ENCODE data around the gene SGCA.

SGCA gene

DNA sequence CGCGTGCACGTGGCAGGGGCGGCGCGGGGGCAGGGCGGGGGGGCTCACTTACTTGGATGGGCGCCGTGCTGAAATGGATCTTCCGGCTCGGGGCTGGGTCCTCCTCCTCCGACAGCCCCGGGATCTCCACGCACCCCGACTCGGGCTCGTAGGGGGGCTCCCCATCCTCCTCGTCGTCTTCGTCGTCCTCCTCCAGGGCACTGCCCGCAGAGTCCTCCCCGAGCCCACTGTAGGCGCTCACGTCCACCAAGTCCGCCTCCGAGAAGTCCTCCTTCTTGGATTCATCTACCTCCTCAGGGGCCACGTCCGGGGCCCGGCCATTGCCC lies 16.8 kb upstream of the SGCA start:
- in situ Hi-C loops (cut with MboI; ENCODE audit: low sequenced_read_pairs): no loop called here

DNA sequence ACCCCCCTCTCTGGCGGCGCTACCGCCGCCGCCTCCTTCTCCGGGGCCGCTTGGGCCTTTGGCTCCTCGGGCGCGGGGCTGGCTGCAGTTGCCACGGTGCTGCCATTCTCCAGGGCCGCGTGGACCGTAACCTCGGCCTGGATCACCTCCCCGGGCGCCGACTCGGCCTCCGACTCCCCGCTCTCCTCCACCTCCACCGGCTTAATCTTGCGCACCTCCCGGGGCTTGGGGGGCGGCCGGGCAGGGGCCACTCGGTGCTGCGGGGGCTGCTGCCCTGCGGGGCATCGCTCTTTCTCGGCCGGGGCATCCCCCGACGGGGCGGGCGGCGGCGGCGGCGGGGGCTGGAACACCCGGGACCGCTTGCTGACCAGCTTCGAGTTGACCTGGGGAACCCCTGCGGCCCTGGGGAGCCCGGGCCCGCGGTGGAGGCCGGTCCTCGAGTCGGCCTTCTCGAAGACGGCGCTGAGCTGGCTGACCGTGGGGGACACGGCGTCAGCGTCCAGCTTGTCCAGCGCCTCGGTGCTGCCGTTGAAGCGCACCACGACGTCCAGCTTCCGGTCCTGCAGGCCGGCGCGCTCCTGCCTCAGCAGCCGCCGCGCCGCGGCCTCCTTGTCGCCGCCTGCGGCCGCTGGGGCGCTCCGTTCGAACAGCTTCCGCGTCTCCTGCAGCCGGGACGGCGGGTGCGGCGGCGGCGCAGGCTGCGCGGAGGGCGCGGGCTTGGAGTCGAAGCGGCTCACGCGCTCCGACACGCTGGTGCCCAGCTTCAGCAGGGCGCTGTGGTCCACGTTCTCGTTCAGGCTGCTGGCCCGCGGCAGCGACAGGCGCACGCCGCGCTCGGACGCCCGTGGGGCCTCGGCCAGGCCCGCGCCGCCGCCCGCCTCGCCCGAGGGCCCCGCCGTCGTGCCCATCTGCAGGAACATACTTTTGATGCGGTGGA lies 16.1 kb upstream of the SGCA start:
- in situ Hi-C loops (cut with MboI; ENCODE audit: low sequenced_read_pairs): no loop called here

DNA sequence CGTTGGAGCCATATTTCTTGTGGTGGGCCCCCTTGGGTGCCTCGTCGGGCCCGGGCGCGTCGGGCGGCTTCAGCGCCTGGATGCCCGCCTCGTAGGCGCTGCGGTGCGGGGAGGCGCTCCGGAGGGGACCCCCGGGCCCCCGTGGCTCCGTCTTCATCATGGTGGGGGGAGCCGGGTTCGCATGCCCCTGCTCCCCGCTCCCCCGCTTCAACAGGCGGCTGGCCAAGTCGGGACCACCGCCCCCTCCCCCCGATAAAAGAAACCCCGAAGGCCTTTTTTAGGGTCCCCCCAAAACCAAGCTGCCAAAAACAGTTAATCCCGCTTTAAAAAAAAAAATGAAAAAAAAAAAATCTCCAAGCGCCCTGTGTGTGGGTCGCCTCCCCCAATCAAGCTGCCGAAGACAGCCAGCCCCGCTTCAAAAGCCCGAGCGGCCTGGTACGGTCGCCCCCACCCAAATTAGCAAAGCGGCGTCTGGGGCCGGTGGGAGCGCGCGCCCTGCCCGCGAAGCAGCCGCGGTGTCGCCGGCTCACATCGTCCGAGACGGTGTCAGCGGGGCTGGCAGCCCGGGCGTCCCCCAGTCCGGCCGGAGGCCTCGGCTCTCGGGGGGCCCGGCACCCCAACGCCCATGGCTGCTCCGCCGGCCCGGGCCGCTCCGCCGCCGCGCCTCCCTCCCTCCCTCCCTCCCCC lies 15.3 kb upstream of the SGCA start, which contains the start of gene PPP1R9B:
Gene PPP1R9B (minus strand): TSS at position 324 of the 687 bp plus-strand sequence. CDS start 164 bp downstream, at position 160.
- in situ Hi-C loops (cut with MboI; ENCODE audit: low sequenced_read_pairs): no loop called here

DNA sequence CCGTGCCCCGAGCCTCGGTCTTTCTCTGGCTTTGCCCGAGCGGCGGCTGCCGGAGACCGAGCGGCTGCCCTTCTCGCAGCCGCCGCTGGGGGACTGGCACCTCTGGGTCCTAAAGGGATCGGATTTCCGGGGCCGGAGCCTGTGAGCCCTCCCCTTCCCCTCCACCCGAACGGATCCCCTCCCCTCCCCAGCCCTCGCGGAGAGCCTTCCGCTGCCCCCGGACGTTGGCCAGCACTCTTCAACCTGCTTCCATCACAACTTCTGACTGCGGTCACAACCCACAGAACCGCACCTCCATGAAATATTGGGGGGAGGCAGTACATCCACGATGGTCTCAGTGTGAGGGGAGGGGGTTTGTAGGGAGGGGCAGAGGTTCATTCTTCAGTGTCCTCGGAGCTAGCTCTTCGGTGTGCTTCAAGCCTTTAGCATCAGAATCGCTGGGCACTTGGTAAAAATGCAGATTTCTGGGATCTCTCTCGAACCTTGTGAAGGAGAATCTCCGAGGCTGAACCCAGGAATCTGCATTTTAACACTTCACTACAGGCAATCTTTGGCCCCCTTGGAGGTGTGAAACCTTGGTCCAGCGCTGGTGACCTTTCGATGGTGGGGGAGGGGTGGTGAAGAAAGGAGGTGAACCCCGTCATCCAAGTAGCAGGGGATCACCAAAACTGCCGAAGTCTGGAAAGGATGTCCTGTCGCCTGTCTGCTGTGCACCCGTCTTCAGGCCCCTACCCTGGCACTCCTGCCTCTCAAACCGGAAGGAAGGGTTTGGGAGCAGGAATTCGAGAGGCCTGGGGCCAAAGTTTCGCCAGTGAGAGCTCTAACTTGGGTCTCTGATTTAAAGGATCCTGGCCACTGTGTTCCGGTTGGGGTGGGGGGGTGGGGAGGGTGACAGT lies 14.5 kb upstream of the SGCA start:
- in situ Hi-C loops (cut with MboI; ENCODE audit: low sequenced_read_pairs): no loop called here

DNA sequence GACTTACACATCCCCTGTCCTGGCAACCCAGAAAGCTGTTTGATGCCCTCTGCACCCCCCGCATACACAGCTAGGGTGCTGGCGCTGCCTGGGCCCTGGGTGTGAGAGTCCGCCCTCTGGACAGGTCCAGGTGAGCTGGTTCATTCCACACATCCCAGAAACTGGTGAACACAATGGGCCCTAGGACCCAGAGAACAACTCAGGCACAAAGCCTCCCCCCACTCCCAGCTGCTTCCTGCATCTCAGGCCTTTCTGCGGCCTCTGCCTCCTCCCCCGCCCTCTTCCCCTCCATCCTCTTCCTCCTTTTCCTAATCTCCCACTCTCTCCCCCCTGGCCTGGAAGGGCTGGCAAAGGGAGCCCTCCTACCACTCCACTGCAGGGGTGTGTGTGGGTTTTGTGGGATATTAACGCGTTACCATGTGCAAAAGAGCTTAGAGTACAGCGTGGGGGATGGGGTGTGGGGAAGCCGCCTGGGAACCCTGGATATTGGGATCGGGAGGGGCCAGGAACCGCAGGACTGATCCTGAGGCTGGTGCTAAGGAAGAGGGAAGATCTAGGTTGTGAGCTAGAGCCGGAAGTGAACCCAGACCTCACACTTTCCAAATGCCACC lies 13.8 kb upstream of the SGCA start:
- in situ Hi-C loops (cut with MboI; ENCODE audit: low sequenced_read_pairs): no loop called here

DNA sequence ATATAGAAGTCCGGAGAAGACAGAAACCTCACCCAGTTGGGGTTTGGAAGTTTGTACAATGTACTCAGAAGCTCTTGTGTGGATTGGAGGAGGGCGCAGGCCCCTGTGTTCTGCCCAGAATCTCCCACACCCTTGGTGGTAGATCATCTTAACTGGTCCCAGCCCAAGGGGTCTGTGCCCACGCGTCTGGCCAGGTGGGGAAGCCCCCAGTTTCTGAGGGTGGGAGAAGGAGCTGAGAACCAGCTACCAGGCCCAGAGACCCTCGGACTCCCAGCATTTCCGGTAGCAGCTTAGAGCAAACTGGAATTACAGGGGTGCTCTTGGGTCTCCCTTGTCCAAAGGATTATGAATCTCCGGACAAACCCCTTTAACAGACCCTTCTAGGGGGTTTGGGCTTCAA lies 13.1 kb upstream of the SGCA start:
- in situ Hi-C loops (cut with MboI; ENCODE audit: low sequenced_read_pairs): no loop called here

DNA sequence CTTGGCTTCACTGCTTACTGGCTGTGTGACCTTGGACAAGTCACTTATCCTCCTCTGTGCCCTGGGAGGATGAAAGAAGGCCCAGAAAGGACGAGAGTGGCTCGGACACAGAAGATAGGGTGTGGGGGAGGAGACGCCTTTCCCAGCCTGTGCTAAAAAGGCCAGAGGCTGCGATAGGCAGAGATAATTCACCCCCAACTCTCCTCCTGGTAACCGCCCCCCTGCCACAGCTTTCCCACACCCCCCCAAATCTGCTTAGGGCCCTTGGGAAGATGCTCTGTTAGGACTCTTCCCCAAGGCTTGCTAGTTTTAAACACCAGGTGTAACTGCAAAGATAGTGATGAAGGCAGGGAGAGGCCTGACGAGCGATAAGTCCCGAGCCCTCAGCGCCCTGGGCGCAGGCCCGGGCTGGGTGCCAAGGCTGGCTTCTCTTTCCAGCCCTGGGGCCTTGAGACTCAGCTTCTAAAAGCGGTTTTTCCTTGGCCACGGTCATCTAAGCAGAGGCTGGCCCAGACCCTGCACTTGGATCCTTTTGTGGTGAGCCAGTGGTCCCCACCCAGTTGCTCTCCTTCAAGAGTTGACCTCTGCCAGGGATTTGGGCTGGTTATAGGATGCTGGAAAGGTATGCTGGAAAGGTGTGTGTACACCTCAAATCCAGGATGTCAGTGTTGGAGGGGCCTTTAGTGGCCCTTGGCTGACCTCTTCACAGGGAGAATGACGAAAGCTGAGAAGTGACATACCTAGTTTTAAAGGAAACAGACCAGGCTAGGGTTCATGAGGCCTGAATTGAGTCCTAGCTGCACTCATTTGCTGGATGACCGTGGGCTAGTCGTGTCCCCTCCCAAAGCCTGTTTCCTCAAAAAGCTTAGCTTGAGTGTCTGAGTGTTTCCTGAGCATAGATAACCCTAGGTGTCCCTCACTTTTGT lies 11.9 kb upstream of the SGCA start:
- in situ Hi-C loops (cut with MboI; ENCODE audit: low sequenced_read_pairs): no loop called here

DNA sequence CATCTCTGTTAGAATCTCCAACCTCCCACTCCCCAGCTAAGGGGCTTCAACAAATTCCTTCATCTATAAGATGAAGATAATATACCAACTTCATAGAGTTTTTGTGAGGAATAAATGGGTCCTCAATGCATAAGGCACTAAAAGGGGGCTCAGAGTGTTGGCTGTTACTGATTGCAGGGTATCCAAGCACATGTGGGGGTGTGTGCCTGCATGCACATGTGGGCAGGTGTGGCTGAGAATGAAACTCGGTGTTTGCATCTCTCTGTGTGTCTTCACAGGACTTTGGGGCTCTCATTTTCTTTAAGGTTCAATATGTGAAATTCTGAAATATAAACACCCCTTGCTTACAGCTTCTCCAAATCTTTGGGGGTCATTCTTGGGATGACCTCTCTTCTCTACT lies 11.2 kb upstream of the SGCA start:
- in situ Hi-C loops (cut with MboI; ENCODE audit: low sequenced_read_pairs): no loop called here

DNA sequence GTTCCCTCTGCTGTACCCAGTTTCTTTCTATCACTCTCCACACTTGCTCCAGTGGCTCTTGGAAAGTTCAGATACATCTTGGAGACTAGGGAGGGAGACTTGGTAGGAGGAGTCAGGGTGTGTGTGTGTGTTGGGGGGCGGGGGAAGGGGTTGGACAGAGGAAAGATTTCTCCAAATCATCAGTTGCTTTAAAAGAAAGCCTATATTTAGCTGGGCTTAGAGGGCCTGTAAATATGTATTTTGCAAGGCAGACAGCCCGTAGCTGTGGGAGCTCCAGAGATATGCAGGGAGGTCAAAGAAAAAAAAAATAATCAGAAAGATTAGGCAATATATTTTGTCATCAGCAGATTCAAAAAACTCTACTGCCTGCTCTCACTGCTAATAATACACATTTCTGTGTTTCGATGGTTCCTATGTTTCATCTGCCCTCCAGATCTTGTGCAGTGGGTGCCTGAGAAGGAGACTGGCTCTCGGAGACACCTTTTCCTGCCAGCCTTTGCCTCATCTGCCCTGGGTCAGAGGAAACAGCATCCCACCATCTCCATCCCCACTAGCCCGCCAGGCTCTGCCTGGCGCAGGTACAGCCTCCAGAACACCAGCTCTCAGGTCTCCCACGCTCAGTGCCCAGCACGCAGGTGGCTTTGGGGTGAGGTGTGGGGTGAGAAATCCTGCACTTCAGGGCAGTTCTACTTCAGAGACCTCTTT lies 10.5 kb upstream of the SGCA start:
- in situ Hi-C loops (cut with MboI; ENCODE audit: low sequenced_read_pairs): no loop called here

DNA sequence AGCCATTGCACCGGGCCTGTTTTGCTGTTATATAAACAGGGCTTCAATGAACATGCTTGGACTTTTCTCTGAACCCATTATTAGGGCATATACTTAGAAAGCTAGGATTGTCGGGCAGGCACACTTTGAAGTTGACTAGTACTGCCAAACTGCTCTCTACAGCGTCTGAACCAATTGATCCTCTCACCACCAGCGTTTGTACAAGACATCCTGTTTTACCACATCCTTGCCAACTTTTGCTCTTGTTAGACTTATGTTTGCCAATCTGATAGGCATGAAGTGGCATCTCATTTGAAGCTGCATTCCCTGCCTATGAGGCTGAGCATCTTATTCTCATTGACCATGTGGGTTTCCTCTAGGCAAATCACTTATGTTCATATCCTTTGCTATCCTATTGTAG lies 7.9 kb upstream of the SGCA start:
- in situ Hi-C loops (cut with MboI; ENCODE audit: low sequenced_read_pairs): no loop called here

DNA sequence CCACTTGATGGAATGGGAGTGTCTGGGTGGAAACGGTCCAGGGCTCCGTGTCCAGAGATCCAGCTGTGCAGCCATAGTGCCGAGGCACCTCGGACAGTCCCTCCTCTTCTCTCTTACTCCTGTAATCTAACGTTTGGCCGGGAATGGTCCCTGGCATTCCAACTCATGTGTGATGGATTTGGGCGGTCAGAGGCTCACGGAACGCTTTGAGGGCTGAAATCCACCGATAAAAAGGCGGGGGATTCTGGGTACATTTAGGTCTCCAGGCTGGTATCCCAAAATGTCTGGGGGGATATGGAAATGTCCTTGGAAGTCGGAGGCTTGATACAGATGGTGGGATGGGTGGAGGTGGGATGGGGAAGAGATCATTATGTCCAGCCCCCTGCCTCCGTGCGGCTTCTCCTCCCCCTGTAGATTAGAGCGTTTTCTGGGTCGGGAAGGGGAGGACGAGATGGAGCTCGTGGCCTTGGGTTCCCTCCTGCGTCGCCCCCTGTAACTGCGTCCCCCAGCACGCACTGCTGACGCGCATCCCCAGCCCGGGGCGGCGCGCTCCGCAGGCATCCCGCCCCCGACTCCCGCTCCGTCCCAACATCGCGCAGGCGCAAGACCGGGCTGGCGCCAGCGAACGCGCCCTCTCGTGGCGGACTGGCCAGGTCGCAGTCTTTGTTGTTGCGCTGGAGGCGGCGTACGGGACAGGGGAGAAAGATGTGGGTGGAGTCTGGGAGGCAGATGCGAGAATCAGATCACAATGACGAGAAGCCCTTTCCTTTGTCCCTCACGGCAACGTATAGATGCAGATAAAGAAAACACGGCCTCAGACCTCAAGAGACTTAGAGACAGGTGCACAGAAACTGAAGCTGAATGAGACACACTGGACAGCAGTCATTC lies 4.5 kb upstream of the SGCA start:
- in situ Hi-C loops (cut with MboI; ENCODE audit: low sequenced_read_pairs): no loop called here

DNA sequence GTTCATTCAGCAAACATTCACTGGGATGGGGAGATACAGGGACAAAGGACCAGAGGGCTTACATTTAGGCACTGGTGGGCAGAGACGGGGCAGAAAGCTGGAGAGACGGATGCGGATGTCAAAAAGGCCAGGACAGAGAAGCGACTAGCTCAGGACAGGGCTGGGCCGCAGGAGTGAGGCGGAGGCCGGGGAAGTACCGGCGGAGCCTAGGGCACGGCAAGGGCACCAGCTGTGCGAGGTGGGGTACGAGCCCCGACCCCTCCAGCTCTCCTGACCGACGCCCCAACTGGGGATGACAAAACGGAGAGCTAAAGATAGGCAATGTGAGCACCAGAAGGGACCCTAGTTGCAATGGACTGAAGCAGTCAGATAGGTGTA lies 3.9 kb upstream of the SGCA start:
- in situ Hi-C loops (cut with MboI; ENCODE audit: low sequenced_read_pairs): no loop called here

DNA sequence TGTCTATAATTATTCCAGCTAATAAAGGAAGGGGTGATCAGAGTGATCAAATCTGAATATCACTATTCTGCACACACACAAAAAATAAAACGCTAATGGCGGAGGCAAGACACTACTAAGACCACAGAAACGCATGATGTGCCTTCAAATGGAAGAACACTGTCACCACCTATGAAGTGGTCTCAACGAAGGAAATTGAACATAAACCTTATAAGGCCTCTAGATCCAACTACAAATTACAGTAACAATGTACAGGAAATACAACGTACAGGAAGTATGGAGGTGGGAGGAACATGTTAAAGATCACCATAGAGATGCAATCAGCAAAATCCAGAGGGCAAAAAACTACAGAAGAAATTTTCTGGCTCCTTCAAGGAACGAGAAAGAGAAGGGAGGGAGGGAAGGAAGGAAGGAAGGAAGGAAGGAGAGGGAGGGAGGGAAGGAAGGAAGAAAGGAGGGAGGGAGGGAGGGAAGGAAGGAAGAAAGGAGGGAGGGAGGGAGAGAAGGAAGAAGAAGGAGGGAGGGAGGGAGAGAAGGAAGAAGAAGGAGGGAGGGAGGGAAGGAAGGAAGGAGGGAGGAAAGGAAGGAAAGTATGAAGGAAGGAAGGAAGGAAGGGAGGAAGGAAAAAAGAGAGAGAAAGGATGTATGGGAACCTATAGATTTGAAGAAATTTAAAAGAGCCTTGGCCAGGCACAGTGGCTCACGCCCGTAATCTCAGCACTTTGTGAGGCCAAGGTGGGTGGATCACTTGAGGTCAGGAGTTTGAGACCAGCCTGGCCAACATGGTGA lies 3.1 kb upstream of the SGCA start:
- in situ Hi-C loops (cut with MboI; ENCODE audit: low sequenced_read_pairs): no loop called here

DNA sequence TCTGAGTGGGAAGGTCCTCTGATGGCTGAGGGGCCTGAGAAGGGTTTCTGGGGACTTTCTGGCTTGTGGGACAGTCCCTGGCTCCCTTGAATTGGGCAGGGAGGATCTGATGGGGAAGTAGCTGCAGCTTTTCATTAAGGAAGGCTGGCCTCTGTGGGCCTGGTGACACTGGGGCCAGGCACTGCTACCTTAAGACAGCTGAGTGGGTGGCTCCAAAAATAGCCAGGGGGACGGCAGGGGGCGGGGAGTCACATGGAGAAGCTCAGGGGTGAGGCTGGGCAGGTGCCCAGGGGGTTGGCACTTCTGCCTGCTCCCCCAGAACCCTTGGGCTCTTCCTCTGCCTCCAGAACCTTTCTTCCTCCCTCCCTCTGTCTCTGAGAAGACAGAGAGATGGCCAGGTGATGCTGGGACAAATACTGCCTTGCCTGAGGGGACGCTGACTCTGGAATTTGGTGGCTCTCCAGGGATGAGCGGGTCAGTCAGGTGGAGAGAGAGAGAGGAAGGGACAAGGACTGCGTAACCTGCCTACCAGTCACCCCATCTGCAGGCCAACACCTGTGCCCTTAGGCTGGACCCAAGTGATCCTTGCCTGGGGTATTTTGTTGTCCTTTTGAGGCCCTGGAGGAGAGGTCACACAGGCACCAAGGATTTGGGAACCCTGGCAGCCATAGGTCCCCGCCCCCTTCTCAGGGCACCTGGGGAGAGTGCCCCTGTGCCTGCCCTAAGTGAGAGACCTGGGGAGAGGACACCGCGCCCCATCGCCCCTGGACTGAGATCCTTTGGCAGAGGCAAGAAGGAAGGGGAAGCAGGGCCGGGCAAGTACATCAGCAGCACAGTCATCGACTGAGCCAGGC lies 1.7 kb upstream of the SGCA start:
- in situ Hi-C loops (cut with MboI; ENCODE audit: low sequenced_read_pairs): no loop called here

DNA sequence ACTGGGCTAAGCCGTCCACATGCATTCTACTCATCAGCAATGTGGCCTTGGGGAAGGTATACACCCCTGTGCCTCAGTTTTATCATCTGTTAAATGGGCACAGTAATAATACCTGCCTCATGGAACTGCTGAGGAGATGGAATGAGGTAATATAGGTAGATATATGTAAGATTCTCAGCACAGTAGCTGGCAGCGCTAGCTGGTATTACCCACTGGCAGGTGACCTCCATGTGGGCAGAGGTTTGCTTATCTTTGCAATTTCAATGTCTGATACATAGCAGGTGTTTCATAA lies 1.2 kb upstream of the SGCA start:
- in situ Hi-C loops (cut with MboI; ENCODE audit: low sequenced_read_pairs): no loop called here

DNA sequence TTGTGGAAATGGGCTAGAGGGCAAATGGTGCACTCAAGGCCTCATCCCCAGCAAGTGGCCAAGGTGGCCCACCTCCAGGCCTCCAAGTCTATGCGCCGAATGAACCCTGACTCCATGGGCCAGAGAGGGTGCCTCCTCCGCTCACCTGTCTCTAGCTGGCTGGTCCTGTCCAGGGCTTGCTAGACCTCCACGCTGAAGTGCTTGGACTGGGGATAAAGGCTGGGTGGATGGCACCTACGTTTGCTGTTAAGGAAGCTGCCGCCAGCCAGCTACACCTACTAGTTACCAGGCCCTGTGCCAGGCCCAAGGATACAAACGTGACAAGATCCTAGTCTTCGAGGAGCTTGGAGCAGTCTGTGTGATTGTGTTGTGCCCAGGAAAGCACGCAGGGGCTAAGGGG lies 739 bp upstream of the SGCA start:
- in situ Hi-C loops (cut with MboI; ENCODE audit: low sequenced_read_pairs): no loop called here

DNA sequence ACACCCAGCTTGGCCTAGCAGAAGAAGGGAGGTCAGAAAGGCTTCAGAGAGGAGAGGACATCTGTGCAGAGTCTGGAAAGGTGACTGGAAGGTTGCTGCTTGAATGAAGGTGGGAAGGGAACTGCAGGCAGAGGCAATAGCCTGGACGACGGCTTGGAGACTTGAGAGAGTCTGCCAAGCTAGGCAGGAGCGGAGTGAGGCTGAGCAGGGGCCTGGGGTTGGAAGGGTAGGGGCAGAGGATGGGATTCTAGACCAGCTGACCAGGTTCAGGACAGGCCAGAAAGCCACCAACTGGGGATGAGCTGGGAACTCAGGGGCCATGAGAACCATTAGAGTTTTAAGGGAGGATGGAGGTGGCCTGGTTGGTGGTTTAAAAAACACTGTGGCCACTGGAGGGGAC lies 339 bp upstream of the SGCA start:
- in situ Hi-C loops (cut with MboI; ENCODE audit: low sequenced_read_pairs): no loop called here

Measured in HL-60/S4 treated with phorbol 12-myristate 13-acetate at 8.2 ng/mL for 4 days and 3 days (cell line).